Uterus (tissue), 2 donors: ENCODE measurements around the gene C10orf53.

Source experiments
- CTCF ChIP-seq, 4 experiments: fragments of 200-600 bp in 2 of 4; fragments of 450-650 bp in 2 of 4; sonication (generic) in 2 of 4; IDR thresholded peaks; one replicate each; pipeline ENCODE4 v1.5.1; 2016 to 2019; ENCODE audit warnings: antibody characterized with exemption in 4 of 4, mild to moderate bottlenecking in 2 of 4, moderate library complexity in 1 of 4
- POLR2A ChIP-seq, 2 donors: fragments of 450-650 bp; IDR thresholded peaks; one replicate each; pipeline ENCODE4 v1.6.1; 2016; ENCODE audit warnings: antibody characterized with exemption in 2 of 2, mild to moderate bottlenecking in 1 of 2, moderate library complexity in 1 of 2

- TF ChIP-seq CTCF (IDR thresholded peaks at IDR 0.05) (no peak), POLR2A (IDR thresholded peaks at IDR 0.05) (no peak)
These were observed 12.1 kb downstream of the C10orf53 start for GRCh38 chr10:49691588-49691987.
